GM19023 (cell line): ENCODE results near the gene APBA2.

Source experiments
- ATAC-seq: cut with Tn5 transposase; IDR thresholded peaks from one replicate; pipeline ENCODE4 v1.9.1; 2021; ENCODE audit warnings: mild to moderate bottlenecking, moderate library complexity; ENCODE audit not compliant: unreplicated experiment

Gene APBA2

DNA sequence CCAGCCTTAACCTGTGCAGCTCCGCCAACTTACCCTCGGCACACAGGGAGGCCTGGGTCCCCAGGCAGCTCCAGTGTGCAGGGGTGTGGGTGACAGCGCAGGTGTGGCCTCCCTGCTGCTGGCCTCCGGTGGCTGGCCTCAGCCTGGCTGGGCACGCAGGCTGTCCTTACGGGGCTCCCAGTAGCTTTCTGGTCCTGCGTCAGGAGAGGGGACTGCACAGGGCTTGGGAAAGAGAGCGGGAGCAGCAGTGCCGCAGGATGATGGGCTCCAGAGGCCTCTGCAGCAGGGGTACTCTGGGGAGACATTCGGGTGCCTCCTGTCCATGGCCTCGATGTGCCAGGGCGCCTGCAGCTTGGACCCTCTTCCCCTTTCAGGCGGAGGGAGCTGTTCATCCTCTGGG lies 9.4 kb downstream of the APBA2 start:
- ATAC-seq, result no peak

DNA sequence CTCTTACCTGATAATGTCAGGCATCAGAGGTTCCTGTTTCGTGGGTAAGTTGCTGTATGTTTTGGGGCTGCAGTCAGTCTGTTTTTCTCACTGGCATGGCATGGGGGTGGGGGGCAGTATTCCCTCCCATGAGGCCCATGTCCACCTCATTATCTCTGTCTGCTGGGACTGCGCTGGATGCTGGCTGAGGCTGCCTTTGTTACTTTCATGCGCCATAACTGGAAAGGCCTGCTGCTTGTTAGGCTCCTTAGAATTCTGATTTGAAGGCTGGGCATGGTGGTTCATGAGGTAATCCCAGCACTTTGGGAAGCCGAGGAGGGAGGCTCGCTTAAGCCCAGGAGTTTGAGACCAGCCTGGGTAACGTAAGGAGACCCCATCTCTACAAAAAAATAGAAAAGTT lies 9.8 kb downstream of the APBA2 start:
- ATAC-seq, result no peak

DNA sequence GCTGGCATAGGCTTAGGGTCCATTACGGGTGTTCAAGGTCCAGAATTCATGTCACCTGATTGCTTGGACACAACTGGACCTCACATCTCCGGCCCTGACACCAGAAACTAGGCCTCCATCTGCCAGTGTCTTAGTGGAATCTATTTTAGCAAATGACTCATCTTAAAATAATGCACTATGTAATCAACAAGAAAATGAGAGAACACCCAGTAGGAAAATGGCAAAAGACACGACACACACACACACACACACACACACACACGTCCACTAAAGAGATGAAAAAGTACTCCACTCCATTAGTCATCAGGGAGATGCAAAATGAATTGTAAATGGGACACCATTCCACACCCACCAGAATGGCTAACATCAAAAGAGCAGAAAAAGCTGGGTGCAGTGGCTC lies 11.2 kb downstream of the APBA2 start:
- ATAC-seq, result no peak

DNA sequence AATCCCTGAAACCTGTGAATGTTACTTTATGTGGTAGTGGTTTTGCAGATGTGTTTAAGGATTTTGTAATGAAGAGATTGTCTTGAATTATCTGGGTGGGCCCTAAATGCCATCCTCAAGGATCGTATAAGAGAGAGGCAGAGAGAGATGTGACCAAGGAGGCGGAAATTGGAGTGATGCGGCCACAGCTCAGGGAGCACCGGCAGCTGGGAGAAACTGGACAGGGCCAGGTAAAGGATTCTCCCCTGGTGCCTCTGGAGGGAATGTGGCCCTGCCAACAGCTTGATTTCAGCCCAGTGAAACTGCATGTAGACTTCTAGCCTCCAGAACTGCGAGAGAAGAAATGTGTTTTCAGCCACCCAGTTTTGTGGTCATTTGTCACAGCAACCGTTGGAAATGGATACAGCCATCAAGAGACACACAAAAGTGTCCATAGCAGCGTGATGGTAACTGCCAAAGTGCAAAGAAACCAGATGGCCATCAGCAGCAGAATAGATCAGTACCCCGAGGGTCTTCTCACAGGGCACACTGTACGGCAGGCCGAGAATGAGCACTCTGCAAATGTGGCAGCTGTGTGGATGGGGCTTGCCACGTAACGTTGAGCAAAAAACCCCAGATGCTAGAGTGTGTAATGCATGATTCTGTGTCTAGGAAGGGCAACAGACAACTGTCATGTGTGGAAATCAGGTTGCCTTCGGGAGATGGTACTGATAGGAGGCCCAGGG lies 12.2 kb downstream of the APBA2 start:
- no peak for ATAC-seq

DNA sequence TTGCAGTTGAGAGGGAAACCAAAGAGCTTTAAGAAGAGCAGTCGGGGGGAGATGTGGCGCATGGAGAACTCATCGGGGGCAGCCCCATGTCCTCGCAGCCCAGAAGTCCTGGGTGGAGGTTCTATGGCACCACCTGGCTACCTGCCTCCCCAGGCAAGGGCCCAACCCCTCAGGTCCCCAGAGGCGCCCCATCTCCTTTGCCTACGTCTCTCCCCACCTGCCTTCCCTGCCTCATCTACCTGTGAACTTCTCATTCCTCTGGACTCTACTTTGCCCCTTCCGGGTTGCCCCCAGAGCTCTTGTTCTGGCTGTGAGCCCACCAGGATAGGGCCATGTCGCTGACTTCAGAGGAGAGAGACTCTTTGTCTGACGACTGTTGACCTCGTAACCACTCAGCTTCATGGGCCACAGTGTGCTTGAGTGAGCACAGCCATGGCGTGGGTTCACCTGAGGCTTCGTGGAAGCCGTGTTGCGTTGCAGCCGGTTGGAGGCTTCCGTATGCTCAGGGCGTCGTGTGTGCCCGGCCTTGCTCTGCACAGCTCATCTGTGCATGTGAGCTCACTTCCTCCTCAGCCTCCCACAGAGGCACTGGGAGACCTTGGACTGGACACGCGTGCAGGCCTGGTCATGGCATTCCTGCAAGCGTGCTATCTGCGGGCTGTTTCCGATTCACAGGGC lies 13.4 kb downstream of the APBA2 start:
- ATAC-seq, result no peak

DNA sequence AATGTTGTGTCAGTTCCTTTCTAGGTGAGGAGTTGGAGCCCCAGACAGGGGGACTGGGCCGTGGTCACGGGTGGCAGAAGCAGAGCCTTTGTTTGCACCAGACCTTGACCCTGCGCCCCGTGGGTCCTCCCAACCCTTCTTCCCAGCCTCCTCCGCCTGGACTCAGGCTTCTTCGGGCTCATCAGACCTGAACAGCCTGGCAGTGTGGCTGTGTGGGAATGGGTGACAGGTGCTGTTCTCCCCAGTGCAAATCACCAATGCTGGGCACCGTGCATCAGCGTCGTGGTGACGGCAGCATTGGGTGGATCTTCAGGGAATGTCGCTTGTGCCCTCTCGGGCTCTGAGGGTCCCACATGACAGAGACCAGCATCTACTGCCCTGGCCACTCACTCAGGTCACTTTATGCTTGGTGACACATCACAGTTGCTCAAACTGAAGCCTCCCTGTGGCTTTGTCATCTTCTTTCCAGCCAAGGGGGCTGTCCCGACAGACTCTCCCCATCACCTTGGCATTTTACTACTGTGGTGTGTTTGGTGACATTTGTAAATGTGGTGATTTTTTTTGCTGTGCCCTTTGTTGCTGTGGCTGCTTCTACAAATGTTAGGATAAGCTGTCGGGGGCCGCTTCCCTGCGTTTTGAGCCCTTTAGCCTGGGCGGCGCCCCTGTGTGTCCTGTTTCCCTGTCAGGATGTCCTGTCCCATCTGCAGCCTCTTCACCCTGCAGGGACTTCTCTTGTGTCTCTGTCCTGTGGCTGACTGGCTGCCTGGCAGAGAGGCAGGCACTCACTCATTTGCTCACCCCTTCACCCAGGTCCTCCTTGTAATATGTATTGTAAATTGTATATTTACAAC lies 14.5 kb downstream of the APBA2 start:
- no peak for ATAC-seq

DNA sequence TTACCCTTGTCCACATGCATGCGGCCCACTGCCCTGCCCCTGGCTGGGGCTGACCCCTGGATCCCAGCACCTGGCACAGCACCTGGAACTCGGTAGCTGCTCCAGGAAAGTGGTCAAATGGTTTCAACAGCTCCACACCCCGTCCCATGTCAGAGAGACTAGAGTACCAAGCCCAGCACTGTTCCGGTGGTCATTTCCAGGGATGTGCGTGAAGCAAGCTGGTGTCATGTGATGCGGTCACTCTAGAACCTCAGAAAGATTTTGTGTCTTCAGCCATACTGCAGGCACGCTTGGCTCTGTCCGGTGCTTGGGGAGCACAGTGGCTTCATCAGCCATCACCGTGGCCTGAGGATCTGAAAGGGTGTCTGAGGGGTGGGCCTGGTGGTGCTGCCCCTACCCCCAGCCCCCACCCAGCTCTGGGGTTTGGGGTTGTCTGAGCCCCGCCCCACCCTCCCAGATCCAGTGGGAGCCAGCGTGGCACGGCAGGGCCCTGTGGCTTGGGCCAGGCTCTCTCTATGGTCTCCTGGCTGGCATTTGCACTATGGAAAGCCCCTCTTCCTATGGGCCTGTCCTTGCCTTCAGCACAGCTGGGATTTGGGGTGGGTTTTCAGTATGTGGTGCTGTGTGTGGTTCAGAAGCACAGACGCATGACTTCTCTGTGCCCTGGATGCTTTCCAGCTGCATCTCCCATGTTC lies 15.3 kb downstream of the APBA2 start:
- no peak for ATAC-seq

DNA sequence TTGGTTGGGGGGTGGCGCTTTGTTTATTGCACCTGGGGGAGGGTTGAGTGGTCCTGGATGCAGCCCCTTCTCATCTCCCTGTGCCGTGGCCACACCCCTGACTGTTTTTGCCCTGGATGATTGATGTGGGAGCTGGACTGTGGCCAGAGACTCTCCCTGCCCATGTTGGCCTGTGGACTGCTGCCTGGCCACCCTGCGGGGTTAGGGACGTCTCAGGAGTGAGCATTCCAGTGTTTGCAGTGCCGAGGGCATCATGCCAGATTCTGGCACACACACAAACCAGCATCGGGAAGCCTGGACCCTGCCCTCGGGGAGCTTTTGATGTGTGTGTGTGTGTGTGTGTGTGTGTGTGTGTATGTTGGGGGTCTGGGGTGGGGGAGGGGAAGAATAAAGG lies 15.8 kb downstream of the APBA2 start:
- ATAC-seq, result no peak

DNA sequence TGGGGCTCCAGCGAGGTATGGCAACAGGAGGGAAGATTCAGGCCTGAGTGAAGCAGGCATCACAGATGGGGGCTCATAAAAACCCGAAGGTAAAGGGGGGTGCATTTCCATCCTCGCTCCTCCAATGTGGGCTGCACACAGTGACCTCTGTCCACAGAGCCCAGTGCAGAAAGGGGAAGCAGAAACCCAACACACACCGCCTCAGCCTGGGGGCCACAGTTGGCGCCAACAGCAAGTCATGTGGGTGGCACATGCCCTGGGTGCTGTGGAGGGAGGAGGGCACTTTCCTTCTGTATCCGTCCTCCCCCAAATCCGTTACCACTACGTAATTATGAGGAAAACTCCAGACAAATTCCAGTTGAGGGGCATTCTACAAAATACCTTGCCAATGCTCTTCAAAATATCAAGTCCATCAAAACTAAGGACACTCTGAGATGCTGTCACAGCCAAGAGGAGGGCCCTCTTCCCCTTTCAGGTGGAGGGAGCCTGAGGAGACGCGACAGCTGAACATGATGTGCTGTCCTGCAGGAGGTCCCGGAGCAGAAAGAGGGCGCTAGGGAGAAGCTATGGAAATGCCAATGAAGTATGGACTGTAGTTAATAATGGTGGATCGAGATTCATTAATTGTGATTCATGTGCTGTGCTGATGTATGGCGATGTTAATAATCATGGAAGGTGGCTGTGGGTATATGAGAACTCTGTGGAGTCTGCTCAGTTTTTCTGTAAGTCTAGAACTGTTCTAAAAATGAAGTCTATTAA lies 16.4 kb downstream of the APBA2 start:
- ATAC-seq, result no peak

DNA sequence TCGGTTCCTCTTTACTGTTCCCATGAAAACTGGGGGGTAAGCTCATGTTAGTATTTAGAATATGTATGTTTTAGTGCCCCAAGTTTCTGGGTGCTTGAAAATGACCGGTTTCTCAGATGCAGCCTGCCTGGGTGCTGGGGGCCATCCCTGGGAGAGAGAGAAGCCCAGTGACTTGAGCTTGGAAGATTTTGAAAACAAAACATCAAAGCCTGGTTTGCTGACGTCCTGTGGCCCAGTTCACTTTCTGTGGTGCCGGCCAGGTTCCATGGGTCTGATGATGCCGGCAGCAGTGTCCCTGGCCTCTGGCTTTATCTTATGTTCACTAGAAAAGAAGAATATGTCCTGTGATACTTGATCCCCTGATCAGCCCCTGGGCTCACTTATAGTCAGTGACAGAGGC lies 17.1 kb downstream of the APBA2 start:
- no peak for ATAC-seq

DNA sequence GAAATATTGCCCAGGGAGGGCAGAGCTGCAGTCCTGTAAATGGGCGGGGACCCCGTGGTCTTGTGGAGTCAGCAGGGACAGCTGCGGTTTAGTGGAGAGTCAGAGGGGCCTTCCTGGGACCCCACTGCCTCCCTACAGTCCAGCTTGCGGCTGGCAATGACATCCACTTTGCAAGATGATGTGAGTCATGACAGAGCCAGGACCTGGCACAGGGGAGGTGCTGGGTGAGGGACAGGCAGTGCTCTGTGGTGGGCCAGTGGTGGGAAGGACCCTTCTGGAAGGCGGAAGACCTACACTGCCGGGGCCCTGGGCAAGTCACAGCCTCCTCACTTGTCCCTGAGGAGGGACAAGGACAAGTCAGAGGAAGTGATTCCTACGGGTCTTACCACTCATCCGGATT lies 17.8 kb downstream of the APBA2 start:
- ATAC-seq, result no peak

DNA sequence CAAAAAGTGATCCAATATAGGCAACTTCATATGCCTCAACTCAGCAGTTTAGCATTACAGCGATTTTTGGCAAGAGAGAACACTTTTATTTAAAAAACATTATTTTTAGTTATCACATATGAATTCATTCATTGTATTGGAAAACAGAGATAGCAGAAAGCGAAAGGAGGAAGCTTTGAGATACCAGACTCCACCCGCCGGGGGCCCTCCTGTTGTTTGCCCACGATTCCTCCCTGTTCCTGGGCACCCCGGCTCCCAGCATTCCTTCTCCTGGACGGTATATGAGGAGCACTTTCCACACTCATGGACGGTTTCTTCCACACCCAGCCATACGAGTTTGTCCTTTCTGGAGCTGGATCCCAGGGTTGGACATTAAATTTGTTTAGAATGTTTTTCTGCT lies 18.2 kb downstream of the APBA2 start:
- no peak for ATAC-seq

DNA sequence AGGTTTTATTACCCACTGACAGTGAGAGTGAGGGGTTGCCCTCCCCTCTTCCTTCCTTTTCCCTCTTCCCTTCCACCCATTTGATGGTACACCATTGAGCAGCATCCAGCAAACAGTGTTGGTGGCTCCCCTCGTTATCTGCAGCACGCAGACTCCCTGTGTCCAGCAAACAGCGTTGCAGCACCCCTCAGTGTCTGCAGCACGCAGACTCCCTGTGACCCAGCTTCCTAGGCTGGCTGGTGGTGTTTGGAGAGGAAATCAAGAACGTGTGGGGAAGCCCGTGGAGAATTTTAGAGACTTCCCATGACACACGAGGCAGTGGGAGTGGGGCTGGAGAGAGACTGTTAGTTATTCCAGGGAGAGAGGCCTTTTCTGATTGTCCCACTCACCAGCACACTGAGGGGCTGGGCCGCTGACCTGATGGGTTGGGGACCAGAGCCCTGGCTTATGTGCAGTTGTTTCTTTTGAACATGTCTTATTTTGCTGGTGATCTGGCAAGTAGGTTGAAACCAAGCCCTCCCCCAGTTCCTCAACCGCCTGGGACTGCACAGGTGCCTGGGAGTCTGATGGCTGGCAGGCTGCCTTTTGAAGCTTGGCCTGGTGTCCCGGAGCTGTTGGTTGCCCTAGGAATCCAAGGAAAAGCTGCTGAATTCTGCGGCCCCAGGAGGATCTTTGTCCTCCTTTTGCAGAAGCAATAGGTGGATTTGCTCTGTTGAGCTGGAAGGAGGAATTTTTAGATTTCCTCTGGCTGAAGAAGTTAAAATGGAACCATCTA lies 19.0 kb downstream of the APBA2 start:
- ATAC-seq, result no peak

DNA sequence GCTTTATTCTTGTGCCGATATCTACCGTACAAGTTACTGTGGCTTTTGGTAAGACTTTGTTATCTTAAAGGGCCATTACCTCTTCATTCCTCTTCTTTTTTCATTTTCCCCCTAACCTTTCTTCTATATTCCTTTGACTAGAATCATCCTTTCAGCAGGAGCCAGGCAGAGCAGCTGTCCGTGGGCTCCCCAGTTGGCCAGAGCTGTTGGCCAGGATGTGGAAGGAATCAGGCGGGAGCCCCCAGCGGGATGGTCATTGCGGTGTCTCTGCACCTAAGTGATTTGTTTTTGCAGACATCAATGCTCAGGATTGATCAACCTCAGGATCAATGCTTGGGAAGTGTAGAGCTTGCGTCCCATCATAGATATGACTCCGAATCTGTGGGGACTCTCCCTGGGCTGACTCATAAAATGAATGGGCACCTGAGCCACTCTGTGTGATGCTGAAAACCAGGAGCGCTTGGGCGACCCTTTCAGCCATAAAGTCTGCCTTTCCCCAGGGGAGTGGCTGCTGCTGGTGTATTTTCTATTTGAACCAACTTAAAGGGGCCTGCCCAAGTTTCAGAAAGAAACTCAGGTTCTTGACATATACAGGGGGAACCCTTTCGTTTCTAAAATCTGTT lies 21.7 kb downstream of the APBA2 start:
- ATAC-seq, result no peak

DNA sequence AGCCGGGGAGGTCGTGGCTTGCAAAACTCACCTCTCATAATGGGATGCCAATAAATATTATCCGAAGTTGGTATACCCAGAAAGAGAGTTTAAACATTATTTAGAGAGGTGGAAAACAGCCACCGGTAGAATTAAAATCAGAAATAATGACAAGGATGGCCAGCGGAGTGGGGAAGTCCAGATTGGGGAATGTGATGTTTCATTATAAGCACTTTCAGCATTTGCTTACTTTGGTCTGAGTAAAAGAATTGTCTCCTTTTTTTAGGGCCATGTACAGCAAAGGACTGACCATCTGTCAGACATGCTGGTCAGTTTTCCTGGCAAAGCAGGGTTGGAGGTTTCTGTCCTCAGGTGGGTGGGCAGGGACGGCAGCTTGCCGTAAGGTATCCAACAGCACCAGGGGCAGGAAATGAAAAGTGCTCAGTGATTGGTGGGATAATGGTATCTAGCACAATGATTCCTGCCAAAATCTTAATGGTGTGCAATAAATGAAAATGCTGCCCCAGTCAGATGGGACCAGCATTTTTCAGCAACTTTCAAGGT lies 24.3 kb downstream of the APBA2 start:
- ATAC-seq, result no peak

DNA sequence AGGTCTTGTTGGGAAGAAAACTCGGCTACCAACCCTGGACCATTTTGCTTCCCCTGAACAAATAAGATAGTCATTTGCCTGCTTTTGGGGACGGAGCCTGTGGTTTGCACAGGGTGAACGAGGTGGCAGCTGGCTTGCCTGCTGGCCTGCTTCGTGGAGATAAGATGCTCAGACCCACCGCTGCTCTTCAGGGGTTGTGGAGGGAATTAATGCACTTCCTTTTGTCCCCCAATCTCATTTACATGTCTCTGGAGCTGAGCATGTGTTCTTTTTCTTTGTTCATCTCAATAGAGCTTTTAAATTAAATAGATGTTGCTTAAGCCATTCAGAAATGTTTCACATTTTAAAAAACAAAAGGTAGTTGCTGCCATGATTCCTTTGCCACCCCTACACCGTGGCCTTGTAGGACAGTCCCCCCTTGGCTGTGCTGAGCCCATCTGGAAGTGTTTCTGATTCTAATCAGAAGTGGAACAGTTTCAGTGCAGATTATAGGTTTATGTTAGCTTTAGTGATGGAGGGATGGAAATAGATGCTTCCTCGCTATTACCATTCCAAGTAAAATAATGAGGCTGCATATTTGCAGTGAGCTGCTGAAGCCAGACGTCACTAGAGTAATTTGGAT lies 25.6 kb downstream of the APBA2 start:
- no peak for ATAC-seq

DNA sequence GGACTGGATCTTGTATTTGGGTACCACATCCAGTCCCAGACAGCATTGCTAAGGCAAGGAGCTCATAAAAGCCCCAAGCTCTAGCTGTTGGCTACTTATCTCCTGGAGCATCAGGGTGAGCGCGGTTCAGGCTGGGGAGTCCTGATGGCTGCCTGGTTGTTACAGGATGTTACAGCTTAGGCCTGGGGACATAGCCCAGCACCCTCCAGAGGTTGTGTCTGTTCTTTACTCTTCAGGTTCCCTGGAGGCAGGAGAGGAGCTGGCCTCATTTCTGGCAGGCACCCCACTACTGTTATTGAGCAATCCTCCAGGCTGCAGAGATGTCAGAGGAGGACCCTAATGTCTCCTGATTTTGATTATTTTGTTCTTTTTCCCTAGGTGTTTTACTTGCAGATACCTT lies 26.6 kb downstream of the APBA2 start:
- ATAC-seq, result no peak

DNA sequence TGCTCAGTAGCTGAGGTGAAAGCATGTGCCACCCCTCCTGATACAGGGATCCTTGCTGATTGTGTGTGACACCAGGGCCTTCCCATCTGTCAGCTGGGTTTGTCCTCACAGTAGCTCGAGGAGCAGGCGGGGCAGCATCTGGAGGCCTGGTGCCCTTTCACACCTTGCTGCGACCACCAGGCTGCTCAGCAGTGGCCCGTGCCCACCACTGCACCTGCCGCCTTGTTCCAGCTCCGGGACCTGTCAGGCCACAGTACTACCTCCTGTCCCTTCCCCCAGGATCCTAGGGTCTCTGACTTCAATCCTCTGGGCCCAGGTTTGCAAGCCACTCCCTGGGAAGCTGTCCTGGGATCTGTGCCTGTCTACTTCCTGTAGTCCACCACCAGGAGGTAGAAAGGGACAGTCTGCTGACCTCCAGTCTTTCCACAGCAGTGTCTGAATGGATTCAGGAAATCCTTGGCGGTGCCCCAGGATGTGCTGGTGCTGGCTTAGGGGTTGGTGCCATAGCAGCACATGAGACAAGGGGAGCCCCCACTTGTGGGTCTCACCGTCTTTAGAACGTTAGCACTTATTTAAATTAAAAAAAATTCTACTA lies 27.5 kb downstream of the APBA2 start:
- ATAC-seq, result no peak
